Measurements from ENCODE around the gene PDXP.
A peak's percentile ranks its signal among the peaks of the same experiment; 100 is the strongest.

The PDXP gene

GRCh38 chr22:37713761-37714160 is 55.2 kb downstream of the PDXP start:
- Histone ChIP-seq H3K27ac (ENCODE audit: extremely low read depth, low read depth, low read length) (no peak overlapping the region), H3K9me3 (ENCODE audit: control insufficient read depth, insufficient read depth, low read depth, low read length) (no peaks in the 10 kb centered on the region), H3K4me1 (ENCODE audit: control insufficient read depth, insufficient read depth, low read length) (no peaks in the 10 kb centered on the region), H3K36me3 (ENCODE audit: control insufficient read depth in 2 of 2, insufficient read depth in 1 of 2, low read length in 2 of 2) (no peaks in the 10 kb centered on the region; a peak in 1 of 3 replicates), H3K4me3 (ENCODE audit: low read depth, low read length) (no peak overlapping the region)
- CTCF ChIA-PET, result interaction anchor here (0.6 kb wide), 1 partner anchor 56 kb away, joined by 4 read pairs; no protein-coding TSS in a partner anchor
- POLR2A ChIA-PET, result interaction anchor here (0.6 kb wide), 1 partner anchor 16 kb away, joined by 4 read pairs; no protein-coding TSS in a partner anchor
- TF ChIP-seq ZNF366 (tag by site-specific recombination; conservative IDR thresholded peaks at IDR 0.05) (no peak), KLF1 (tag by site-specific recombination; IDR thresholded peaks at IDR 0.05) (no peak), ZNF677 (tag by site-specific recombination; IDR thresholded peaks at IDR 0.05) (no peak), EGR2 (tag by site-specific recombination; IDR thresholded peaks at IDR 0.05; ENCODE audit: low read depth) (no peak), OVOL3 (tag by site-specific recombination; IDR thresholded peaks at IDR 0.05) (no peak), ZNF37A (tag by site-specific recombination; IDR thresholded peaks at IDR 0.05) (no peak), ZNF350 (tag by site-specific recombination; IDR thresholded peaks at IDR 0.05) (no peak), ZNF18 (tag by site-specific recombination; IDR thresholded peaks at IDR 0.05) (no peak), GFI1B (tag by site-specific recombination; IDR thresholded peaks at IDR 0.05) (no peak), ZNF362 (tag by site-specific recombination; IDR thresholded peaks at IDR 0.05) (no peak), ZNF654 (tag by site-specific recombination; IDR thresholded peaks at IDR 0.05; ENCODE audit: low read depth) (no peak), ZNF132 (tag by site-specific recombination; IDR thresholded peaks at IDR 0.05; ENCODE audit: borderline replicate concordance) (no peak), ZNF2 (tag by site-specific recombination; IDR thresholded peaks at IDR 0.05) (no peak), ZNF335 (tag by site-specific recombination; conservative IDR thresholded peaks at IDR 0.05) (no peak), ZNF433 (tag by site-specific recombination; IDR thresholded peaks at IDR 0.05; ENCODE audit: low read depth) (no peak)
- TF ChIP-seq, protein P1, sequence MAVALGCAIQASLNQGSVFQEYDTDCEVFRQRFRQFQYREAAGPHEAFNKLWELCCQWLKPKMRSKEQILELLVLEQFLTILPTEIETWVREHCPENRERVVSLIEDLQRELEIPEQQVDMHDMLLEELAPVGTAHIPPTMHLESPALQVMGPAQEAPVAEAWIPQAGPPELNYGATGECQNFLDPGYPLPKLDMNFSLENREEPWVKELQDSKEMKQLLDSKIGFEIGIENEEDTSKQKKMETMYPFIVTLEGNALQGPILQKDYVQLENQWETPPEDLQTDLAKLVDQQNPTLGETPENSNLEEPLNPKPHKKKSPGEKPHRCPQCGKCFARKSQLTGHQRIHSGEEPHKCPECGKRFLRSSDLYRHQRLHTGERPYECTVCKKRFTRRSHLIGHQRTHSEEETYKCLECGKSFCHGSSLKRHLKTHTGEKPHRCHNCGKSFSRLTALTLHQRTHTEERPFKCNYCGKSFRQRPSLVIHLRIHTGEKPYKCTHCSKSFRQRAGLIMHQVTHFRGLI (tag by site-specific recombination; IDR thresholded peaks at IDR 0.05), result no peak

- Histone ChIP-seq H3K27ac (ENCODE audit: extremely low read depth, low read depth, low read length) (no peak overlapping the region), H3K4me1 (ENCODE audit: control insufficient read depth, insufficient read depth, low read length) (no peaks in the 10 kb centered on the region), H3K9me3 (ENCODE audit: control insufficient read depth, insufficient read depth, low read depth, low read length) (no peaks in the 10 kb centered on the region), H3K4me3 (ENCODE audit: low read depth, low read length) (no peak overlapping the region), H3K36me3 (ENCODE audit: control insufficient read depth in 2 of 2, insufficient read depth in 1 of 2, low read length in 2 of 2) (no peaks in the 10 kb centered on the region; a peak in 1 of 3 replicates)
- ChIA-PET CTCF (interaction anchor here (0.7 to 1.8 kb wide), 2 partner anchors 30 to 71 kb away, joined by 5 to 6 read pairs; no protein-coding TSS in a partner anchor), POLR2A (no interaction called here)
- TF ChIP-seq ZFP3 (tag by site-specific recombination; IDR thresholded peaks at IDR 0.05; ENCODE audit: low read depth) (no peak), ZNF121 (tag by site-specific recombination; IDR thresholded peaks at IDR 0.05) (peak; percentile 95)
Observed at GRCh38 chr22:37714634-37715033, 56.1 kb downstream of the PDXP start.

DNA sequence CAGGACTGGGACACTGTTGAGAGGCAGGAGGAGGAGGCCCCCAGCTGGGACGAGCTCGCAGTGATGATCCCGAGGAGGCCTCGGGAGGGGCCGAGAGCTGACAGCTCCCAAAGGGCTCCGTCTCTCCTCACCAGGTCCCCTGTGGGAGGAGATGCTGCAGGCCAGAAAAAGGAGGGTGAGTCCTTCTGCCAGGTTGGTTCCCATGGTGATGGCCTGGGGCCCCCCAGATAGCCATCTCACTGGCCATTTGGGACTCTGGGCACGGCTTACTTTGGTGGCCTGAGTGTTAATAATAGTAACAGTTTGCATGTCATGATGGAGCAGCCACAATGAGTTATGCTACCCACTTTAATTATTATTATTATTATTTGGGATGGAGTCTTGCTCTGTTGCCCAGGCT is 57.2 kb downstream of the PDXP start:
- Histone ChIP-seq H3K4me3 (ENCODE audit: low read depth, low read length) (no peak overlapping the region), H3K27ac (ENCODE audit: extremely low read depth, low read depth, low read length) (no peak overlapping the region), H3K4me1 (ENCODE audit: control insufficient read depth, insufficient read depth, low read length) (no peaks in the 10 kb centered on the region), H3K36me3 (ENCODE audit: control insufficient read depth in 2 of 2, insufficient read depth in 1 of 2, low read length in 2 of 2) (no peaks in the 10 kb centered on the region; a peak in 1 of 3 replicates), H3K9me3 (ENCODE audit: control insufficient read depth, insufficient read depth, low read depth, low read length) (no peaks in the 10 kb centered on the region)
- ChIA-PET CTCF (interaction anchor here (0.7 to 1.8 kb wide), 2 partner anchors 73 to 979 kb away, joined by 3 to 5 read pairs; no protein-coding TSS in a partner anchor), POLR2A (interaction anchor here (0.8 kb wide), 1 partner anchor 261 kb away, joined by 3 read pairs; no protein-coding TSS in a partner anchor)
- TF ChIP-seq GLIS1 (tag by site-specific recombination; IDR thresholded peaks at IDR 0.05) (peak; percentile 51), ZFP41 (tag by site-specific recombination; IDR thresholded peaks at IDR 0.05; ENCODE audit: borderline replicate concordance) (no peak)

Measured in HEK293 (cell line).